ENCODE measurements around the gene USF3. TPM values are rescaled to one million over a fixed set of nuclear protein-coding genes. Genes with fewer than 3 reads are reported as not detected.

Gene USF3
- total and polyA plus RNA-seq, 2 experiments from 2014 or later, result 5.8 to 18.8 TPM

DNA sequence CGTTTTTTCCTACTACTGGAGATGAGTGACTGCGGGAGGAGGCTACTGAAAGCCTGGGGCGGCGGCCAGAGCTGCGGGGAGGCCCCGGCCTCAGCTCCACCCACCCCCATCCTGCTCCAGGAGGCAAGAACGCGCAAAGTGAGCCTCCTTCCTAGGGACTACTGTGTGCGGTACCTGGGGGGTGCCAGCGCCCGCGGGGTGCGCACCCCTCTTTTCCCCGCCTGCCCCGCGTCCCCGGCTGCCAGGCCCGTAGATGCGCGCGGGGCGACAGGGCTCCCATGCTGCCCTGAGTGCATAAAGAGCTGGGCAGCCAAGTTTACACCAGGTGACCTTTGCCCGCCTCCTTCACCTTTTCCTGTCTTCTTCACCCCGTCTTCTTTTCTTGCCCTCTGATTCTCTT lies 2.5 kb upstream of the USF3 start:
- H3K9me2 ChIP-seq (replicated peaks; ENCODE audit: insufficient read depth), result no peaks in the 10 kb centered on the region
- no peaks in the 10 kb centered on the region for H3K27me3 ChIP-seq
- peak overlapping the region; percentile 43 for H2AFZ ChIP-seq
- H4K20me1 ChIP-seq (ENCODE audit: insufficient read depth, poor library complexity, severe bottlenecking), result no peaks in the 10 kb centered on the region
- peaks cover 23% of the 10 kb centered on the region for H3K4me1 ChIP-seq (ENCODE audit: insufficient read depth)
- DNase-seq (ENCODE audit: low spot score), result peak; percentile 24
- no peak overlapping the region for H3K4me3 ChIP-seq
- no peaks in the 10 kb centered on the region for H3K36me3 ChIP-seq (replicated peaks; ENCODE audit: insufficient read depth, low read depth)
- TF ChIP-seq EZH2 (IDR thresholded peaks at IDR 0.05; ENCODE audit: borderline replicate concordance) (no peak), EZH2phosphoT487 (IDR thresholded peaks at IDR 0.05; ENCODE audit: low read depth, severe bottlenecking, unreplicated experiment) (no peak)
- TF ChIP-seq, protein P1, sequence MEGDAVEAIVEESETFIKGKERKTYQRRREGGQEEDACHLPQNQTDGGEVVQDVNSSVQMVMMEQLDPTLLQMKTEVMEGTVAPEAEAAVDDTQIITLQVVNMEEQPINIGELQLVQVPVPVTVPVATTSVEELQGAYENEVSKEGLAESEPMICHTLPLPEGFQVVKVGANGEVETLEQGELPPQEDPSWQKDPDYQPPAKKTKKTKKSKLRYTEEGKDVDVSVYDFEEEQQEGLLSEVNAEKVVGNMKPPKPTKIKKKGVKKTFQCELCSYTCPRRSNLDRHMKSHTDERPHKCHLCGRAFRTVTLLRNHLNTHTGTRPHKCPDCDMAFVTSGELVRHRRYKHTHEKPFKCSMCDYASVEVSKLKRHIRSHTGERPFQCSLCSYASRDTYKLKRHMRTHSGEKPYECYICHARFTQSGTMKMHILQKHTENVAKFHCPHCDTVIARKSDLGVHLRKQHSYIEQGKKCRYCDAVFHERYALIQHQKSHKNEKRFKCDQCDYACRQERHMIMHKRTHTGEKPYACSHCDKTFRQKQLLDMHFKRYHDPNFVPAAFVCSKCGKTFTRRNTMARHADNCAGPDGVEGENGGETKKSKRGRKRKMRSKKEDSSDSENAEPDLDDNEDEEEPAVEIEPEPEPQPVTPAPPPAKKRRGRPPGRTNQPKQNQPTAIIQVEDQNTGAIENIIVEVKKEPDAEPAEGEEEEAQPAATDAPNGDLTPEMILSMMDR (IDR thresholded peaks at IDR 0.05; ENCODE audit: poor library complexity), result no peak
- H3K79me2 ChIP-seq, result peaks cover 18% of the 10 kb centered on the region
- peak overlapping the region; percentile 93 for H3K4me2 ChIP-seq
- 38% methylated on average over 18 of the region's 24 CpGs for WGBS (ENCODE audit: low lambda C conversion rate, missing lambda C conversion rate)
- peak overlapping the region; percentile 92 for H3K27ac ChIP-seq
- H3K9me3 ChIP-seq (ENCODE audit: low read depth), result no peaks in the 10 kb centered on the region

DNA sequence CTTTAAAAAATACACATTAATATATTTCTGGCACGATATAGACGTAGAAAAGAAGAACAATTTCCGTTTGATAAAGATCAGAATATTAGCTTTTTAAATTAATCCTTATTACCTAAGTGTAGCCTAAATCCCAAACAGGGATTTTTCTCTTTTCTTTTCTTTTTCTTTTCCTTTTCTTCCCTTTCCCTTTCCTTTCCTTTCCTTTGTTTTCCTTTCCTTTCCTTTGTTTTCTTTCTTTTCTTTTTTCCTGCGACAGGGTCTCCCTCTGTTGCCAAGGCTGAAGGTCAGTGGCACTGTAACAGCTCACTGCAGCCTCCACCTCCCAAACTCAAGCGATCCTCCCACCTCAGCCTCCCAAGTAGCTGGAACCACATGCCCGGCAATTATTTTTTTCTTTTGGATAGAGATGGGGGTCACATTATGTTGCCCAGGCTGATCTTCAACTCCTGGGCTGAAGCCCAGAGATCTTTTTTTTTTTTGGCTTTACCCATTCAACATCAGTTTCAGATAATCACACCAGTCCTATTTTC lies 1.8 kb upstream of the USF3 start:
- DNase-seq (ENCODE audit: low spot score), result no peak
- H3K27me3 ChIP-seq, result no peaks in the 10 kb centered on the region
- H2AFZ ChIP-seq, result peak overlapping the region; percentile 82
- H3K9me2 ChIP-seq (replicated peaks; ENCODE audit: insufficient read depth), result no peaks in the 10 kb centered on the region
- peak overlapping the region; percentile 92 for H3K27ac ChIP-seq
- TF ChIP-seq, protein P1 (IDR thresholded peaks at IDR 0.05; ENCODE audit: poor library complexity), result no peak
- no peak for TF ChIP-seq EZH2phosphoT487 (IDR thresholded peaks at IDR 0.05; ENCODE audit: low read depth, severe bottlenecking, unreplicated experiment)
- no peak for TF ChIP-seq EZH2 (IDR thresholded peaks at IDR 0.05; ENCODE audit: borderline replicate concordance)
- peaks cover 25% of the 10 kb centered on the region for H3K79me2 ChIP-seq
- no peaks in the 10 kb centered on the region for H3K36me3 ChIP-seq (replicated peaks; ENCODE audit: insufficient read depth, low read depth)
- 91% methylated on average over 6 of the region's 6 CpGs for WGBS (ENCODE audit: low lambda C conversion rate, missing lambda C conversion rate)
- peaks cover 23% of the 10 kb centered on the region for H3K4me1 ChIP-seq (ENCODE audit: insufficient read depth)
- peak overlapping the region; percentile 60 for H3K4me3 ChIP-seq
- H3K9me3 ChIP-seq (ENCODE audit: low read depth), result no peaks in the 10 kb centered on the region
- H4K20me1 ChIP-seq (ENCODE audit: insufficient read depth, poor library complexity, severe bottlenecking), result no peaks in the 10 kb centered on the region
- peak overlapping the region; percentile 93 for H3K4me2 ChIP-seq

DNA sequence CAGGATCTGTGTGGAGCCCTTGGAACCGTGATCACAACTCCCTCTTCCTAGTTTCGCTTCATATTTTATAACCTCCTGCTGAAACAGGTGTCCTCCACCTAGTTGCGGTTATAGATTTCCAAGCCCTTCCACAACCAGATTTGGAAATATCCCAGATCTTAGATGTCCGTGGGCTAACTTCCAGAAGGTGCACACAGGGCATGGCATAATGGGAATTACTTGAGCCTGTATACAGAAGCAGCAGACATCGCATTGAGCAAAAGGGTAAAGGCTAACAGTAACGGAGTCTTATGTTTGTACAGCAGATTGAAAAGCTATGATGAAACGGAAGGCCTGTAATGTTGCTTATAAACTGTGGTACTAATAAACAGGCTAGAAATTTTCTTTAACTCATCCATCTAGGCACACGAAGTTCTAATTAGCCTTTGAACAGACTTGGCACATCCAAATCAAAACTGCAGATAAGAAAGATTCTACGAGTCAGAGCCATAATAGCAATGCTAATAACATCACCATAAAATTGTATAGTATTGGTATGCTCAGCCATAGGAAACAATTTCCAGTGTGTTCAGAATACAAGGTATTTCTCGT lies 1.2 kb upstream of the USF3 start:
- H3K9me3 ChIP-seq (ENCODE audit: low read depth), result no peaks in the 10 kb centered on the region
- no peaks in the 10 kb centered on the region for H3K9me2 ChIP-seq (replicated peaks; ENCODE audit: insufficient read depth)
- H3K79me2 ChIP-seq, result peaks cover 31% of the 10 kb centered on the region
- H4K20me1 ChIP-seq (ENCODE audit: insufficient read depth, poor library complexity, severe bottlenecking), result no peaks in the 10 kb centered on the region
- H3K4me2 ChIP-seq, result peak overlapping the region; percentile 93
- H3K27ac ChIP-seq, result peak overlapping the region; percentile 92
- peaks cover 23% of the 10 kb centered on the region for H3K4me1 ChIP-seq (ENCODE audit: insufficient read depth)
- H2AFZ ChIP-seq, result peak overlapping the region; percentile 82
- H3K36me3 ChIP-seq (replicated peaks; ENCODE audit: insufficient read depth, low read depth), result no peaks in the 10 kb centered on the region
- DNase-seq (ENCODE audit: low spot score), result peak; percentile 10
- WGBS (ENCODE audit: low lambda C conversion rate, missing lambda C conversion rate), result 20% methylated on average over 10 of the region's 10 CpGs
- peak overlapping the region; percentile 60 for H3K4me3 ChIP-seq
- TF ChIP-seq EZH2 (IDR thresholded peaks at IDR 0.05; ENCODE audit: borderline replicate concordance) (no peak), EZH2phosphoT487 (IDR thresholded peaks at IDR 0.05; ENCODE audit: low read depth, severe bottlenecking, unreplicated experiment) (no peak)
- TF ChIP-seq, protein P1 (IDR thresholded peaks at IDR 0.05; ENCODE audit: poor library complexity), result no peak
- H3K27me3 ChIP-seq, result no peaks in the 10 kb centered on the region

Measured in hepatocyte (in vitro differentiated cells).